ENCODE measurements around the gene PSMC3.

DNA sequence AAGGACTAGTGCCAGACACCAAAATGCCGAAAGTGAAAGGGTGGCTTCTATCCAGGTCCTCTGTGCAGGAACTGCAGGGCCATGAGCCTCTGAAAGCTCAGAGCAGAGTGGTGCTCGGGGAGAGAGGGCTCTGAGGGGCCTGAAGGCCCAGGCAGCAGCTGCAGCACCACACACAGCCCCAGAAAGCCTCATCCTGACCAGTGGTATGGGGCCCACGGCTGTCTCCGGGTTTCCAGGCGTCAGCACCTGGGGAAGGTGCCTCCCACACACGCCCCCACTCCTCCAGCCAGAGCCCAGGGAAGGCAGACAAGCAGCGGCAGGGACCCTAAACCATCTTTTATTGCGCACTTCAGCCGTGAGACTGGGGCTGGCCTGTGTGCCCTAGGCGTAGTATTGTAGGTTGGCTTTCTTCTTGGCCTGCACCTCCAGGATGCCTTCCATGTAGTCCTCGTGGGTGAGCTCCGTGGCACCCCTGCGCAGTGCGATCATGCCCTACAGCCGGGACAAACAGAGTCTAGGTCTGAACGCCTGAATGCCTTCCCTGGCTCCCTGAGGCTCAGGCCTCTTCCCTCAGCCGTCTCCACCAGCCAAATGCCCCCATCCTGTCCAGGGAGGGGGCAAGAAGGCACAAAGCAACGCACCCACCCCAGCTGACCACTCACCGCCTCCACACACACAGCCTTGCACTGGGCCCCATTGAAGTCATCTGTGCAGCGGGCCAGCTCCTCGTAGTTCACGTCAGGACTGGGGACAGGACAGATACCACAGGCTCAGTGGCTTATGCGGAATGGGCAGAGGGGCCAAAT, 7.6 kb downstream of the PSMC3 start:
- TF ChIP-seq, protein P1, sequence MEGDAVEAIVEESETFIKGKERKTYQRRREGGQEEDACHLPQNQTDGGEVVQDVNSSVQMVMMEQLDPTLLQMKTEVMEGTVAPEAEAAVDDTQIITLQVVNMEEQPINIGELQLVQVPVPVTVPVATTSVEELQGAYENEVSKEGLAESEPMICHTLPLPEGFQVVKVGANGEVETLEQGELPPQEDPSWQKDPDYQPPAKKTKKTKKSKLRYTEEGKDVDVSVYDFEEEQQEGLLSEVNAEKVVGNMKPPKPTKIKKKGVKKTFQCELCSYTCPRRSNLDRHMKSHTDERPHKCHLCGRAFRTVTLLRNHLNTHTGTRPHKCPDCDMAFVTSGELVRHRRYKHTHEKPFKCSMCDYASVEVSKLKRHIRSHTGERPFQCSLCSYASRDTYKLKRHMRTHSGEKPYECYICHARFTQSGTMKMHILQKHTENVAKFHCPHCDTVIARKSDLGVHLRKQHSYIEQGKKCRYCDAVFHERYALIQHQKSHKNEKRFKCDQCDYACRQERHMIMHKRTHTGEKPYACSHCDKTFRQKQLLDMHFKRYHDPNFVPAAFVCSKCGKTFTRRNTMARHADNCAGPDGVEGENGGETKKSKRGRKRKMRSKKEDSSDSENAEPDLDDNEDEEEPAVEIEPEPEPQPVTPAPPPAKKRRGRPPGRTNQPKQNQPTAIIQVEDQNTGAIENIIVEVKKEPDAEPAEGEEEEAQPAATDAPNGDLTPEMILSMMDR (conservative IDR thresholded peaks at IDR 0.05), result no peak
- no peak for TF ChIP-seq ZFX (IDR thresholded peaks at IDR 0.05)

All from C4-2B (cell line).